GM12891 (cell line): ENCODE measurements around the gene UBE2J2.

ENCODE experiments used
- POLR2A ChIP-seq: IDR thresholded peaks from 2 replicates; pipeline ENCODE4 v1.6.1; 2011; ENCODE audit warnings: low read depth, low read length, control low read depth
- POLR2AphosphoS5 ChIP-seq: IDR thresholded peaks from 2 replicates; pipeline ENCODE4 v1.6.1; 2011; ENCODE audit warnings: low read depth, low read length, control low read depth
- POU2F2 ChIP-seq: IDR thresholded peaks from 2 replicates; pipeline ENCODE4 v1.6.1; 2011; ENCODE audit warnings: low read depth, mild to moderate bottlenecking, control low read depth, low read length, moderate library complexity

- TF ChIP-seq POLR2AphosphoS5: no peak
- TF ChIP-seq POLR2A: no peak
- no peak for TF ChIP-seq POU2F2
These were observed 5.4 kb upstream of the UBE2J2 start for GRCh38 chr1:1279028-1279427.
